ENCODE results near the gene ZNF275.

DNA sequence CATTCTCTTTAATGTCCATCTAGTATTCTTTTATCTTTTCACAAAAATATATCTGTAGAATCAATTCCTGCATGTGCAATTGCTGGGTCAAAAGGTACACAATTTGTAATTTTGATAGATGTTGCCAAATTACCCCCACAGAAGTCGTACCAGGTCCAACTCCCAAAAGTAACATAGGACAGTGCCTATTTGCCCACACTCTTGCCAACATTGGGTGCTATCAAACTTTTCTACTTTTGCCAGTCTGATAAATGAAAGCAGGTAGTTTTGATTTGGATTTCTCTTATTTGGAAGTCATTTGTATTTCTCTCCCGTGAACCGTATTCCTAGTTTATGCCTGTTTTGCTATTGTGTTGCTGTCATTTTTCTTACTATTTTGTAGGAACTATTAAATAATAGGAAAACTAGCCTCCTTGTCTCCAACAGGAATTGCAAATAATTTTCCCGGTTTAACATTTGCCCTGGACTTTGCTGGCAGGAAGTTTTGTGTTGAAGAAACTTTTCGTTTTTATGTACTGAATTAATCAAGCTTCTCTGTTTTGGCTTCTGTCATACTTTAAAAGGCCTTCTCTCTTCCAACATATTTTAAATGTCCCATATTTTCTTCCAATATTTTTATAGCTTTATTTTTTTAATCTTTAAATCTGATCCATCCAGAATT, 33.1 kb downstream of the ZNF275 start:
- TF ChIP-seq, protein P1, sequence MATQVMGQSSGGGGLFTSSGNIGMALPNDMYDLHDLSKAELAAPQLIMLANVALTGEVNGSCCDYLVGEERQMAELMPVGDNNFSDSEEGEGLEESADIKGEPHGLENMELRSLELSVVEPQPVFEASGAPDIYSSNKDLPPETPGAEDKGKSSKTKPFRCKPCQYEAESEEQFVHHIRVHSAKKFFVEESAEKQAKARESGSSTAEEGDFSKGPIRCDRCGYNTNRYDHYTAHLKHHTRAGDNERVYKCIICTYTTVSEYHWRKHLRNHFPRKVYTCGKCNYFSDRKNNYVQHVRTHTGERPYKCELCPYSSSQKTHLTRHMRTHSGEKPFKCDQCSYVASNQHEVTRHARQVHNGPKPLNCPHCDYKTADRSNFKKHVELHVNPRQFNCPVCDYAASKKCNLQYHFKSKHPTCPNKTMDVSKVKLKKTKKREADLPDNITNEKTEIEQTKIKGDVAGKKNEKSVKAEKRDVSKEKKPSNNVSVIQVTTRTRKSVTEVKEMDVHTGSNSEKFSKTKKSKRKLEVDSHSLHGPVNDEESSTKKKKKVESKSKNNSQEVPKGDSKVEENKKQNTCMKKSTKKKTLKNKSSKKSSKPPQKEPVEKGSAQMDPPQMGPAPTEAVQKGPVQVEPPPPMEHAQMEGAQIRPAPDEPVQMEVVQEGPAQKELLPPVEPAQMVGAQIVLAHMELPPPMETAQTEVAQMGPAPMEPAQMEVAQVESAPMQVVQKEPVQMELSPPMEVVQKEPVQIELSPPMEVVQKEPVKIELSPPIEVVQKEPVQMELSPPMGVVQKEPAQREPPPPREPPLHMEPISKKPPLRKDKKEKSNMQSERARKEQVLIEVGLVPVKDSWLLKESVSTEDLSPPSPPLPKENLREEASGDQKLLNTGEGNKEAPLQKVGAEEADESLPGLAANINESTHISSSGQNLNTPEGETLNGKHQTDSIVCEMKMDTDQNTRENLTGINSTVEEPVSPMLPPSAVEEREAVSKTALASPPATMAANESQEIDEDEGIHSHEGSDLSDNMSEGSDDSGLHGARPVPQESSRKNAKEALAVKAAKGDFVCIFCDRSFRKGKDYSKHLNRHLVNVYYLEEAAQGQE (IDR thresholded peaks at IDR 0.05; ENCODE audit: insufficient read depth in 1 of 2, low read depth in 2 of 2, low read length in 2 of 2): no peak
- TF ChIP-seq POLR2AphosphoS5 (IDR thresholded peaks at IDR 0.05; ENCODE audit: low read depth, low read length) (no peak), SIN3A (IDR thresholded peaks at IDR 0.05; ENCODE audit: borderline replicate concordance, insufficient read depth, low read length) (no peak), TAF1 (IDR thresholded peaks at IDR 0.05; ENCODE audit: borderline replicate concordance, insufficient read depth, low read length) (no peak)

Data from PFSK-1 (cell line).